ENCODE measurements around the gene PLEKHM3.

PLEKHM3 gene

DNA sequence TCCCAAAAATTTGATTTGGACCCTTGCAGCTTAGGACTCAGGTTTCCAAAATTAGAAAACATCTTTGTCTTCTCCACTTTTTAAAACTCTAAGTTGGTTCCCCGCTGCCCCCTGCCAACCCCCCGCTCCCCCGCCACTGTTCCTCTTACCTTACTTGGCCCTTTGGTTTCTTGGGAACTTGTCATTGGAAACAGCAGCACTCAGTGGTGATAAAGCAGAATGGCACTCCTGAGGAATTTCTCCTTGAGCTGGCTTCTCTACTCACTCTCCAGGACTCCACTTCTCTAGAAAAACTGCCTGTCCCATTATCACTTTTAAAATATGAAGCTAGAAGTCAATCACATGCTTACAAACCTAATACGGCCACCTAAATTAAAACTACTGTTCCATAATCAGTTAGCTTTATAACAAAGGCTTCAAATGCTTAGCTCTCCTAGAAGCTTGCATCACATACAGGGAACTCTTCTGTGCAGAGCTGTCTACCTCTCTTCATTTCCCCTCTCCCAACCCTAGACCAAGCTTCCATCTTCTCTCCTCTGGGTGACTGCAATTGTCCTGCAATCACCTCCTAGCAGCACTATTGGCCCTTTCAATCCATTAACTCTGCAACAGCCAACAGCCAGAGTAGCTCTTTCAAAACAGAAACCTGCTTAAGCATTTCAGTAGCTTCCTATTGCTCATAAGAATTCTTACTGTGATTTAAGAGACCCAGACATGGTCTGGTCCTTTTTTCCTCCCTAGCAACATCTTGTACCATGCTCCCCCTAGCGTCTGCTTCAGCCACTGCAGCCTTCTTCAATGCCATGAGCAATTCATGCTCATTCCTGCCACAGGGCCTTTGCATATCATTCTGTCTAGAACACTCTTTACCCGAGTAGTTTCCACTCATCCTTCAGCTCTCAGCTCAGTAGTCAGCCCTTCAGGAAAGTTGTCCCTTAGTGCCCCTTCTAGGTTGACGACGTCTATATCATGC lies 15.2 kb upstream of the PLEKHM3 start:
- DNase-seq (ENCODE audit: low read depth in 1 of 2, low spot score in 1 of 2): peak; percentile 61 to 71
- no peak overlapping the region for H3K27ac ChIP-seq (replicated peaks)
- H3K27me3 ChIP-seq (ENCODE audit: insufficient read depth, poor library complexity, severe bottlenecking): no peaks in the 10 kb centered on the region
- H3K4me3 ChIP-seq (replicated peaks; ENCODE audit: insufficient read depth, low read length): no peak overlapping the region
- TF ChIP-seq, protein P1, sequence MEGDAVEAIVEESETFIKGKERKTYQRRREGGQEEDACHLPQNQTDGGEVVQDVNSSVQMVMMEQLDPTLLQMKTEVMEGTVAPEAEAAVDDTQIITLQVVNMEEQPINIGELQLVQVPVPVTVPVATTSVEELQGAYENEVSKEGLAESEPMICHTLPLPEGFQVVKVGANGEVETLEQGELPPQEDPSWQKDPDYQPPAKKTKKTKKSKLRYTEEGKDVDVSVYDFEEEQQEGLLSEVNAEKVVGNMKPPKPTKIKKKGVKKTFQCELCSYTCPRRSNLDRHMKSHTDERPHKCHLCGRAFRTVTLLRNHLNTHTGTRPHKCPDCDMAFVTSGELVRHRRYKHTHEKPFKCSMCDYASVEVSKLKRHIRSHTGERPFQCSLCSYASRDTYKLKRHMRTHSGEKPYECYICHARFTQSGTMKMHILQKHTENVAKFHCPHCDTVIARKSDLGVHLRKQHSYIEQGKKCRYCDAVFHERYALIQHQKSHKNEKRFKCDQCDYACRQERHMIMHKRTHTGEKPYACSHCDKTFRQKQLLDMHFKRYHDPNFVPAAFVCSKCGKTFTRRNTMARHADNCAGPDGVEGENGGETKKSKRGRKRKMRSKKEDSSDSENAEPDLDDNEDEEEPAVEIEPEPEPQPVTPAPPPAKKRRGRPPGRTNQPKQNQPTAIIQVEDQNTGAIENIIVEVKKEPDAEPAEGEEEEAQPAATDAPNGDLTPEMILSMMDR (IDR thresholded peaks at IDR 0.05; ENCODE audit: insufficient read depth, low read length): peak; percentile 75
- TF ChIP-seq, protein P2, sequence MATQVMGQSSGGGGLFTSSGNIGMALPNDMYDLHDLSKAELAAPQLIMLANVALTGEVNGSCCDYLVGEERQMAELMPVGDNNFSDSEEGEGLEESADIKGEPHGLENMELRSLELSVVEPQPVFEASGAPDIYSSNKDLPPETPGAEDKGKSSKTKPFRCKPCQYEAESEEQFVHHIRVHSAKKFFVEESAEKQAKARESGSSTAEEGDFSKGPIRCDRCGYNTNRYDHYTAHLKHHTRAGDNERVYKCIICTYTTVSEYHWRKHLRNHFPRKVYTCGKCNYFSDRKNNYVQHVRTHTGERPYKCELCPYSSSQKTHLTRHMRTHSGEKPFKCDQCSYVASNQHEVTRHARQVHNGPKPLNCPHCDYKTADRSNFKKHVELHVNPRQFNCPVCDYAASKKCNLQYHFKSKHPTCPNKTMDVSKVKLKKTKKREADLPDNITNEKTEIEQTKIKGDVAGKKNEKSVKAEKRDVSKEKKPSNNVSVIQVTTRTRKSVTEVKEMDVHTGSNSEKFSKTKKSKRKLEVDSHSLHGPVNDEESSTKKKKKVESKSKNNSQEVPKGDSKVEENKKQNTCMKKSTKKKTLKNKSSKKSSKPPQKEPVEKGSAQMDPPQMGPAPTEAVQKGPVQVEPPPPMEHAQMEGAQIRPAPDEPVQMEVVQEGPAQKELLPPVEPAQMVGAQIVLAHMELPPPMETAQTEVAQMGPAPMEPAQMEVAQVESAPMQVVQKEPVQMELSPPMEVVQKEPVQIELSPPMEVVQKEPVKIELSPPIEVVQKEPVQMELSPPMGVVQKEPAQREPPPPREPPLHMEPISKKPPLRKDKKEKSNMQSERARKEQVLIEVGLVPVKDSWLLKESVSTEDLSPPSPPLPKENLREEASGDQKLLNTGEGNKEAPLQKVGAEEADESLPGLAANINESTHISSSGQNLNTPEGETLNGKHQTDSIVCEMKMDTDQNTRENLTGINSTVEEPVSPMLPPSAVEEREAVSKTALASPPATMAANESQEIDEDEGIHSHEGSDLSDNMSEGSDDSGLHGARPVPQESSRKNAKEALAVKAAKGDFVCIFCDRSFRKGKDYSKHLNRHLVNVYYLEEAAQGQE (IDR thresholded peaks at IDR 0.05; ENCODE audit: insufficient replicate concordance, low read depth): no peak

DNA sequence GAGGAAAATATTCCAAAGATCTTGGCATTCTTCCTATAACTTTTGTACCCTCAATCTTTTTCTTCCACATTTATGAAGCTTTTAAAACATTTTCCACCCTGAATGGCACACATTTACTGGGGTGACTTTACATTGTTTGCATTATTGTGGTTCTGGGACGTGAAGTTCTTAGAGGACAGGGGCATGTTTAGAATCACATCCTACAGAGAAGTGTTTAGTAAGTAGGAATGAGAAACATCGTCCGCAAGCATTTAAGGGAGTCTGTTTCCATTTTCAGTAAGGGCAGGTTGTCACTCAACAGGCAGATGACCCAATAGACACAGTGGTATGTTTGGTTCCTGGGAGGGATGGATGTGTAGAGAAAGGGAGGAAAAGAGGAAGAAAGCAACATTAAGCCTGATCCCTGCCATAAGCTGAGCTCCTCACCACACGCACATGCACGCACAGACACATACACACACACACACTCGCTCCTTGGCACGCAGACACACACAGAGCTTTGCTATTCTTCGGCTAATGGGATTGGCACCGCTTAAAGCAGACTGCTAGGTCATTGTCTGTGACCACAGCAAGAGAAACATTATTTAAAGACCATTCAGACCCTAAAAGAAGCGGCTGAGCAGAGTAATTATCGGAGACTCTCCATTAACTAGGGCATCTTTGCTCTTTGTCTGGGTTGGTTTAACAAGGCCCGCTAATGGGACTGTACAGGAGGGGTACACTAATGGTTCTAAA lies 14.2 kb upstream of the PLEKHM3 start:
- DNase-seq (ENCODE audit: low read depth in 1 of 2, low spot score in 1 of 2): no peak

More for the DNA sequence above, 14.2 kb upstream of the PLEKHM3 start:
- H3K4me3 ChIP-seq (replicated peaks; ENCODE audit: insufficient read depth, low read length): no peak overlapping the region
- TF ChIP-seq POLR2AphosphoS5 (IDR thresholded peaks at IDR 0.05; ENCODE audit: low read depth) (no peak), GABPA (IDR thresholded peaks at IDR 0.05; ENCODE audit: low read depth) (no peak), SPI1 (IDR thresholded peaks at IDR 0.05; ENCODE audit: borderline replicate concordance, low read depth) (no peak)
- TF ChIP-seq, protein P2 (IDR thresholded peaks at IDR 0.05; ENCODE audit: insufficient replicate concordance, low read depth): no peak
- TF ChIP-seq, protein P1 (IDR thresholded peaks at IDR 0.05; ENCODE audit: insufficient read depth, low read length): no peak
- H3K27me3 ChIP-seq (ENCODE audit: insufficient read depth, poor library complexity, severe bottlenecking): no peaks in the 10 kb centered on the region
- no peak overlapping the region for H3K27ac ChIP-seq (replicated peaks)
